Thymus (tissue), 11 donors: ENCODE measurements around the gene GNG11. TPM values are rescaled to one million over a fixed set of nuclear protein-coding genes. Genes with fewer than 3 reads are reported as not detected.
"Not testable (repeated sequence)": the region's sequence is repeated elsewhere in the genome, so short reads cannot be mapped to it uniquely, and the experiment has no call there.

Experiments used
- DNase-seq, 9 donors: peaks; one replicate each; pipeline ENCODE4 v3.0.0-alpha.2; 2013; ENCODE audit warnings: low spot score in 9 of 9, low read depth in 6 of 9, missing footprints in 1 of 9
- H3K27ac ChIP-seq, 2 donors: one replicate each; pipeline ENCODE4 v1.5.1; 2013; ENCODE audit warnings: control low read depth in 1 of 2, low read depth in 1 of 2, low read length in 1 of 2, mild to moderate bottlenecking in 1 of 2, moderate library complexity in 1 of 2
- H3K27me3 ChIP-seq, 2 donors: one replicate each; pipeline ENCODE4 v1.5.1; 2013; ENCODE audit warnings: low read length in 1 of 2; ENCODE audit not compliant: control insufficient read depth in 2 of 2, insufficient read depth in 1 of 2
- H3K36me3 ChIP-seq, 2 donors: one replicate each; pipeline ENCODE4 v1.5.1; 2013; ENCODE audit warnings: low read length in 1 of 2, mild to moderate bottlenecking in 1 of 2, moderate library complexity in 1 of 2; ENCODE audit not compliant: control insufficient read depth in 2 of 2, insufficient read depth in 2 of 2
- H3K4me1 ChIP-seq, 2 donors: one replicate each; pipeline ENCODE4 v1.5.1; 2013; ENCODE audit warnings: low read length in 2 of 2; ENCODE audit not compliant: control insufficient read depth in 2 of 2, insufficient read depth in 2 of 2
- H3K4me3 ChIP-seq, 2 donors: one replicate each; pipeline ENCODE4 v1.5.1; 2013; ENCODE audit warnings: low read length in 2 of 2, control low read depth in 1 of 2, mild to moderate bottlenecking in 1 of 2
- H3K9me3 ChIP-seq, 2 donors: one replicate each; pipeline ENCODE4 v1.5.1; 2013; ENCODE audit warnings: low read length in 1 of 2, mild to moderate bottlenecking in 1 of 2; ENCODE audit not compliant: control insufficient read depth in 2 of 2, insufficient read depth in 1 of 2
- WGBS: extraction: QIAGEN DNeasy Blood & Tissue Kit; methylation state at CpG from one replicate; pipeline ENCODE4 v1.1.7; 2013; 5-methylcytosine and 5-hydroxymethylcytosine counted together
- polyA plus RNA-seq: library from polyadenylated mRNA; stranded (reverse); fragments of 200-250 nt; gene quantifications from one replicate; pipeline ENCODE4 v1.2.3, GENCODE V29; 2013
- total RNA-seq: library from RNA; stranded (reverse); fragments of 120-200 nt; gene quantifications from one replicate; pipeline ENCODE4 v1.2.4, GENCODE V29; 2013
- donor health status: healthy.

The GNG11 gene
- total and polyA plus RNA-seq, 2 donors = 28.6 to 32.2 TPM

DNA sequence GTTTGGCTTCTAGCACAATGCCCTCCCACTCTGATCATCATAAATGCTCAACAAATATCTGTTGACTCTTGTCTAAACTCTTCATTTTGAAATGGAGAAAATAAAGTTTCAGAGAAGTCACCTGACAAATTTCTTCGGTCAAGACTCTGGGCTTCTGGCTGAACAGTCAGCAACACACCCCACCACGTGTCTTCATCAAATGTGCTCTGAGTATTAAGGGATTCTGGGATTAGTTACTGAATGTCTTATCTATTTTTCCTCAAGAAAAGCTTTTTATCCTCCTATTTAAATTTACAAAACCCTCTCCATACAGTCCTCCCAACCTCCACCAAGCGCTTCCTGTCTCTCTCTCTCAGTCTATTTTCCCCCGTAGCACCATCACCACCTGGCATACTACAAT lies 5.2 kb upstream of the GNG11 start:
- 70% methylated on average over 4 of the region's 4 CpGs for WGBS
- H3K27ac ChIP-seq, H3K36me3 ChIP-seq, H3K4me1 ChIP-seq, H3K9me3 ChIP-seq, DNase-seq, H3K4me3 ChIP-seq, H3K27me3 ChIP-seq: not testable (repeated sequence)

DNA sequence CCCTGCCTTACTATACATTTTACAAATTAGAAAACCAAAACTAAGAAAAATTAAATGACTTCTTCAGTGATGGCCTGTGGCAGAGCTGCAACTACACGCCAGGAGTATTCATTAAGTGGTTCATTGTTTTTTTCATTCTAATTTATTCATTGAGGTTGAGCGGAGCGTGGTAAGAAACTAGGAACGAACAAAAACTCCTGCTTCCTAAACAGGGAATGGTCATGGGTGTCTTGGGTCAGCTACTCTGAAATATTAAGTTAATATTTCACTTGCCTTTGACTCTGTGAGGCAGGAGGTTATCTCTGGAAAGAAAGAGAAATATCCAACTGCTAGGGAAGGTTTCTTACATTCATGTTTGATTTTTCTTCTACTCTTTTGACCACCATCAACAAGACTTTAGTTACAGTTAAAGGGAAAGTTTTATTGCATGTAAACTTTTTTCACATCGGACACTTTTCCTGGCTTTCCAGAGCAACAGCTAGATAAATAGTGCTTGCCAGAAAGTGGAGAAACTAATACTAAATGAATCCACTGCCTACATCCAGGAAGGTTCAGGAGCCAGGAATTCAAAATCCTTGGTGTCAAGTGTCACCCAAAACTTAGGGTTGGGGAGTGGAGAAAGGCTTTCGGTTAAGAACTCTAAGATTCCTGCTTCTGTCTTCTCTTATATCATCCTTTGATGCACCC lies 896 bp upstream of the GNG11 start:
- Histone ChIP-seq H3K36me3 (no peaks in the 10 kb centered on the region), H3K4me1 (peaks cover 0 to 4% of the 10 kb centered on the region in 2 donors), H3K27ac (peak overlapping the region; percentile 20 to 78), H3K27me3 (peaks cover 0 to 9% of the 10 kb centered on the region in 2 donors), H3K9me3 (no peaks in the 10 kb centered on the region), H3K4me3 (no peak overlapping the region)
- 94% methylated on average over 6 of the region's 6 CpGs for WGBS
- DNase-seq = no peak

DNA sequence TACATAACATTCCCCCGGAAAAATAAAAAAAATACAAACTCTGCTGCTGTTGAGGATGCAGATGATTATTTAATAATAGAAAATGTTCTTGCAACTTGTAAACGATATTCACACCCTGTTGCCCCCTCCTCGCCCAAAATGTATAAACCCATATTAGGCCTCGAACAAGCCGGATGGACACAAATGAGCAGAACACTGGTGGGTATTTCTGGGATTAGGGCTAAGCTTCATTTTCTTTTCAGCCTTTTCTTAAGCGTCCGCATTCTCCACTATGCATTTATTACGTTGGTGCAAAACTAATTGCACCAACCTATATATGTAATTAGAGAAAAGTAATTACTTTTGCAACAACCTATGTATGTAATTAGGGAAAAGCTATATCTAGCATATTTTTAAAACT lies 349 bp upstream of the GNG11 start:
- Histone ChIP-seq H3K9me3 (no peaks in the 10 kb centered on the region), H3K4me1 (peaks cover 0 to 4% of the 10 kb centered on the region in 2 donors), H3K36me3 (no peaks in the 10 kb centered on the region), H3K4me3 (peak overlapping the region; percentile 45 to 59), H3K27me3 (peaks cover 0 to 9% of the 10 kb centered on the region in 2 donors), H3K27ac (peak overlapping the region in 1 of 2 donors; percentile 78)
- 72% methylated on average over 8 of the region's 8 CpGs for WGBS
- no peak for DNase-seq

DNA sequence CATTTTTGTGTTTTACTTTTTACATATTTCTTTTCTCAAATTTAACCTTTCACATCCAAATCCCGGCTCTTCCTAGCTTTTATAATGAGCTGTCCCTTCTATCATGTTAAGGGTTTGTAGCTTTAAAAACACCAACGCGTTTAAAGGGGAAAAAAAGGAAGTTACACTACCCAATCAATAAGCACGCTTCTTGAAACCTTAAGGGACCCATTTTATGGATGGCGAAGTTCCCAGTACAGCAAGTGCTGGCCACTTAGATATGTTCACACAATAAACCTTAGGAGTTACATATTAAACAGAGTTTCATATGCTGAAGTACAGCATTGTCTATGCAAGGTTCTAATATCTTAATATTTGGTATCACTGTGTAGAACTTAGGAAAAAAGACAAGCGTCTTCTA lies 1.8 kb downstream of the GNG11 start:
- WGBS = 57% methylated on average over 6 of the region's 6 CpGs
- Histone ChIP-seq H3K9me3 (no peaks in the 10 kb centered on the region), H3K27ac (no peak overlapping the region), H3K36me3 (no peaks in the 10 kb centered on the region), H3K4me3 (peak overlapping the region in 1 of 2 donors; percentile 4), H3K4me1 (peaks cover 0 to 4% of the 10 kb centered on the region in 2 donors), H3K27me3 (peaks cover 0 to 9% of the 10 kb centered on the region in 2 donors)
- DNase-seq = no peak

DNA sequence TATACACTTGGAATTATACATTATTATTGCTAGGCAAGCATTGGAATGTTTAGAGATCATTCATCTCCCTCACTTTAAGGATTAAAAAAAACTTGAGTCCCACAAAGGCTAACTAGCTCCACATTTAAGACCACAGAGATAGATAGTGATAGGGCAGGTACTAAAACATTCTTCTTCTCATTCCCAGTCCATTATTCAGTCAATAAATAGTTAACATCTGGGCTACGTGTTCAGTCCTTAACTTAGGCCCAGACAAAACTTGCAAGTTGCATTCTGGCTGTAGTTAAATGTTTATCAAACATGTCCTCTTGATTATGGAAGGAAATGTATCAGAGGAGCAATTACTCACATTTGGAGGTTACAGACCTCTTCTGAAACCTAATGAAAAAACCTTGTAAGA lies 2.4 kb downstream of the GNG11 start:
- Histone ChIP-seq H3K9me3 (no peaks in the 10 kb centered on the region), H3K36me3 (no peaks in the 10 kb centered on the region), H3K4me3 (no peak overlapping the region), H3K27me3 (peaks cover 0 to 9% of the 10 kb centered on the region in 2 donors), H3K27ac (no peak overlapping the region), H3K4me1 (peaks cover 0 to 4% of the 10 kb centered on the region in 2 donors)
- no peak for DNase-seq
- 88% methylated on average over 1 of the region's 1 CpG for WGBS

DNA sequence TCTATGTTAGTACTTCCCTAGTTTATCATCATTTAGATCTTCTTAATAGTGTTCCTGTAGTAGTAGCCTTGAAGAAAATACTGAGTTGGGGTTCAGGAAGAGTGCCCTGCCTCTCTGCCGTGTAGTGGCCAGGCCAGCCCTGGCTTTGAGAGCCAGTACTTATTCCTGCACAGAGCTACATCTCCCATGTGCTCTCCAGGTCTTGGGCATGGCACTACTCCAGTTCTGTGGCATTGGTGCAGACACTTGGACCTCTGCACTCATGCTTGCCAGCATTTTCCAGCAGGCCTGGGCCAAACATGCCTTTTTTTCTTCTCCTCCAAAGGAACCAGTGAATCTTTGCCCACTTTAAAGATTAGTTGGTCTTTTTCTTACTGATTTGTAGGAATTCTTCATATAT lies 5.3 kb downstream of the GNG11 start:
- no peak overlapping the region for H3K27ac ChIP-seq
- whole genome bisulfite sequencing = 85% methylated on average over 1 of the region's 1 CpG
- no peaks in the 10 kb centered on the region for H3K36me3 ChIP-seq

DNA sequence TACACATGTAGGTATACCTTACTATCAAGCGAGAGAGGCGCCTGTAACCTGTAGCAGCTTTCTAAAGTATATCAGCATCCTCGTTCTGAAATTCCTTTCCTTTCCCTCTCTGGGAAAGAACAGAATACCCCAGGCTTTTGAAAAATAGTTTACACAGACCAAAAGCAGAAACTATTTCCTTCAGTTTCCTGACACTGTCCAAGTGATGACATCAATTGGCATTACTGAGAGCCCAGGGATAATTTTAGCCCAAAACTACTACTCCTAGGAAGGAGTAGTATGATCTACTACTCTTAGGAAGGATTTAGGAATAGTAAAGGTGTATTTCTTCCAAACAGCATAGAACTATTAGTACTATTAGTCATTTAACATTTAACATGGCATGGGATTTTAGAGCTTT lies 6.0 kb downstream of the GNG11 start:
- no peak overlapping the region for H3K27ac ChIP-seq
- H3K36me3 ChIP-seq = no peaks in the 10 kb centered on the region
- no peaks in the 10 kb centered on the region for H3K9me3 ChIP-seq
- no peaks in the 10 kb centered on the region for H3K4me1 ChIP-seq
- WGBS = 96% methylated on average over 3 of the region's 3 CpGs
- DNase-seq = no peak
- H3K4me3 ChIP-seq = no peak overlapping the region
- no peaks in the 10 kb centered on the region for H3K27me3 ChIP-seq

More for the DNA sequence above, 5.3 kb downstream of the GNG11 start:
- H3K4me3 ChIP-seq = no peak overlapping the region
- no peaks in the 10 kb centered on the region for H3K9me3 ChIP-seq
- peaks cover 0 to 5% of the 10 kb centered on the region in 2 donors for H3K27me3 ChIP-seq
- no peak for DNase-seq
- peaks cover 0 to under 1% of the 10 kb centered on the region in 2 donors for H3K4me1 ChIP-seq

DNA sequence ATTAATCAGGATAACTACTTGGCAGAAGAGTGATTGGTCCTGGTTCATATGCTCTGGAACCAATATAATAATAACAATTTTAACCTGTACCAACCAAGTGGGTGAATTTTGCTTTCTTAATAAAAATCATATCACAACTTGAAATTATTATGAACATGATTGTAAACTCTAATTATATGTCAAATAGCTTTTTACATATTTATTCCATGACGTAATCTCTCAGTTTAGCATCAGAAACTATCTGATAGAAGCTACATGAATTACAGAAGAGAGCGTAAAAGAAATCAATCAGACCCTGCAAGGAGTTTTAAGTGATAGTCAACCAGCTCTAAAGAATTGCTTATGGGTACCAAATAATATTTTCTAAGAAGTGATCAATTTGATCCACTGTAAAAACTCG lies 10.1 kb downstream of the GNG11 start:
- Histone ChIP-seq H3K27me3 (no peaks in the 10 kb centered on the region), H3K9me3 (no peaks in the 10 kb centered on the region), H3K4me3 (no peak overlapping the region), H3K4me1 (no peaks in the 10 kb centered on the region), H3K36me3 (no peaks in the 10 kb centered on the region), H3K27ac (no peak overlapping the region)
- DNase-seq = no peak
- 80% methylated on average over 3 of the region's 3 CpGs for WGBS

DNA sequence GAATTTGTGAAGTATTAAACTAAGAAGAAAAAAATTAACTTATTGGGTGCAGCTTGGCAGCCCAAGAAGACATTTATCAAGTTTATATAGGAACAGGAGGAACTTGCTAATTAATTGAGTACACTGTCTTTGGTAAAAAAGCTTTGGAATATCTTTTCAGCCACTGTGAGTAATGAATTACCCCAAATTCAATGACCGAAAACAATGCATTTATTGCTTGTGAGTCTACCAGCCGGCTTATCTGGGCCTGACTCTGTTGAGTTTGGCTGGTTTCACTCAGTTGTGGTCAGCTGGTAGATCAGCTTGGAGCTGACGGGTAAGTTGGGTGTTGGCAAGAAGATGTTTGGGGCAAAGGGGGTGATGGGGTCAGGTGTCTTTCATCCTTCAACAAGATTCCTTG lies 11.6 kb downstream of the GNG11 start:
- no peak for DNase-seq

More for the DNA sequence above, 11.6 kb downstream of the GNG11 start:
- no peaks in the 10 kb centered on the region for H3K27me3 ChIP-seq
- WGBS = 99% methylated on average over 3 of the region's 3 CpGs
- no peak overlapping the region for H3K27ac ChIP-seq
- H3K4me3 ChIP-seq = no peak overlapping the region
- H3K9me3 ChIP-seq = no peaks in the 10 kb centered on the region
- no peaks in the 10 kb centered on the region for H3K36me3 ChIP-seq
- H3K4me1 ChIP-seq = no peaks in the 10 kb centered on the region
